GM12878 (cell line): ENCODE measurements around the gene DPPA4. TPM values are rescaled to one million over a fixed set of nuclear protein-coding genes. Genes with fewer than 3 reads are reported as not detected.

Source experiments
- ATAC-seq: fragments of 200-7000 bp; cut with Tn5 transposase; 3 replicates; pipeline ENCODE4 v1.9.1; 2020; ENCODE audit warnings: mild to moderate bottlenecking, moderate library complexity
- BruUV-seq: library from RNA; stranded (reverse); fragments of 400-500 nt; replicated peaks from 2 replicates; lab custom pipeline; 2021; lab: Mats Ljungman, UMichigan
- CTCF ChIA-PET: fragments of 300-600 bp; sonication (Branson Sonifier 250); formaldehyde crosslinking; extraction: SDS; loops from one replicate; lab custom pipeline; 2021; ENCODE audit warnings: inconsistent platforms; lab: Yijun Ruan, JAX
- POLR2A ChIA-PET: fragments of 350-600 bp; formaldehyde crosslinking; extraction: SDS; loops from one replicate; lab custom pipeline; 2021; ENCODE audit warnings: inconsistent platforms; lab: Charles Lee
- RAD21 ChIA-PET: fragments of 300-600 bp; sonication (Branson Sonifier 250); formaldehyde crosslinking; loops from one replicate; lab custom pipeline; 2023; ENCODE audit warnings: antibody characterized with exemption; ENCODE audit not compliant: unreplicated experiment; lab: Charles Lee
- SMC1A ChIA-PET: fragments of 300-600 bp; sonication (Branson Sonifier 250); formaldehyde crosslinking; loops from one replicate; lab custom pipeline; 2023; ENCODE audit not compliant: unreplicated experiment, uncharacterized antibody; lab: Charles Lee
- DNase-seq: peaks from one replicate; pipeline ENCODE4 v3.0.0-alpha.2; 2011; ENCODE audit warnings: low read depth, low spot score
- FAIRE-seq: peaks from 3 replicates; lab custom pipeline; 2011; peaks lifted over from hg19 to GRCh38; lab: Jason Lieb, UNC
- H2AFZ ChIP-seq: 2 replicates; pipeline ENCODE4 v1.6.0; 2011; ENCODE audit warnings: low read depth, low read length, control low read depth; ENCODE audit not compliant: control insufficient read depth
- H3K27ac ChIP-seq: 2 replicates; pipeline ENCODE4 v1.5.1; 2011; ENCODE audit warnings: control low read depth; ENCODE audit not compliant: control insufficient read depth, insufficient read depth
- H3K27me3 ChIP-seq, 2 experiments: replicated peaks in 1 of 2; 2 replicates each; pipeline versions ENCODE4 v1.6.0 to v1.6.1; 2011; ENCODE audit warnings: low read length in 1 of 2; ENCODE audit not compliant: control insufficient read depth in 2 of 2, insufficient read depth in 2 of 2
- H3K36me3 ChIP-seq, 2 experiments: 2 replicates each; pipeline ENCODE4 v1.5.1; 2011; ENCODE audit warnings: low read length in 1 of 2; ENCODE audit not compliant: control insufficient read depth in 2 of 2, insufficient read depth in 2 of 2
- H3K4me1 ChIP-seq: 2 replicates; pipeline ENCODE4 v1.6.1; 2011; ENCODE audit warnings: mild to moderate bottlenecking, low read length, moderate library complexity, mixed read lengths; ENCODE audit not compliant: control insufficient read depth, insufficient read depth
- H3K4me2 ChIP-seq: 2 replicates; pipeline ENCODE4 v1.6.0; 2011; ENCODE audit warnings: control low read depth; ENCODE audit not compliant: control insufficient read depth, insufficient read depth
- H3K4me3 ChIP-seq: fragments of 200-600 bp; sonication (generic); 2 replicates; pipeline ENCODE4 v1.5.1; 2016
- H3K79me2 ChIP-seq: 2 replicates; pipeline ENCODE4 v1.6.0; 2011; ENCODE audit warnings: low read length; ENCODE audit not compliant: control insufficient read depth, insufficient read depth
- H3K9ac ChIP-seq: 2 replicates; pipeline ENCODE4 v1.8.0; 2011; ENCODE audit warnings: low read length, control low read depth, mixed read lengths; ENCODE audit not compliant: control insufficient read depth, insufficient read depth
- H3K9me3 ChIP-seq: replicated peaks from 3 replicates; pipeline ENCODE4 v1.5.1; 2011; ENCODE audit warnings: mild to moderate bottlenecking, low read length; ENCODE audit not compliant: control insufficient read depth, insufficient read depth
- H4K20me1 ChIP-seq: 2 replicates; pipeline ENCODE4 v1.6.0; 2011; ENCODE audit not compliant: control insufficient read depth, insufficient read depth
- HDAC2 ChIP-seq: fragments of 200-600 bp; sonication (generic); IDR thresholded peaks from 2 replicates; pipeline ENCODE4 v1.6.1; 2017
- HDAC6 ChIP-seq: fragments of 200-600 bp; sonication (generic); IDR thresholded peaks from one replicate; pipeline ENCODE4 v1.8.0; 2017; ENCODE audit warnings: antibody characterized with exemption; ENCODE audit not compliant: unreplicated experiment
- MEF2A ChIP-seq: IDR thresholded peaks from 2 replicates; pipeline ENCODE4 v1.6.1; 2011; ENCODE audit warnings: low read depth, mild to moderate bottlenecking, low read length, moderate library complexity; ENCODE audit not compliant: insufficient read depth
- NFXL1 ChIP-seq: fragments of 450-650 bp; IDR thresholded peaks from 2 replicates; pipeline ENCODE4 v1.6.1; 2017; ENCODE audit warnings: antibody characterized with exemption, mild to moderate bottlenecking, borderline replicate concordance
- NR2C2 ChIP-seq: IDR thresholded peaks from 2 replicates; pipeline ENCODE4 v1.6.1; 2011; ENCODE audit warnings: borderline replicate concordance, low read depth; ENCODE audit not compliant: control insufficient read depth, insufficient read length
- RELA ChIP-seq: fragments of 450-650 bp; IDR thresholded peaks from 2 replicates; pipeline ENCODE4 v1.8.0; 2014; ENCODE audit warnings: borderline replicate concordance; ENCODE audit not compliant: partially characterized antibody
- SMAD1 ChIP-seq: fragments of 450-650 bp; IDR thresholded peaks from 2 replicates; pipeline ENCODE4 v1.6.1; 2018; ENCODE audit warnings: mild to moderate bottlenecking, low read depth; ENCODE audit not compliant: partially characterized antibody
- TARDBP ChIP-seq: IDR thresholded peaks from 2 replicates; pipeline ENCODE4 v1.6.1; 2016; ENCODE audit warnings: borderline replicate concordance
- WGBS: methylation state at CpG from one replicate; pipeline ENCODE4 v1.1.6; 2016; ENCODE audit warnings: low lambda C conversion rate; ENCODE audit not compliant: insufficient replicate concordance, insufficient coverage; ENCODE audit errors: missing lambda C conversion rate; 5-methylcytosine and 5-hydroxymethylcytosine counted together
- in situ Hi-C: fragments of 300-500 bp; cut with MboI; formaldehyde crosslinking; loops from 9 replicates; pipeline ENCODE4 v1.14.3; 2018; ENCODE audit warnings: mixed read lengths
- intact Hi-C: fragments of 100-400 bp; cut with micrococcal nuclease; formaldehyde crosslinking; loops from one replicate; pipeline ENCODE4 v1.14.2; 2022; ENCODE audit not compliant: unreplicated experiment
- polyA plus RNA-seq, 11 experiments: library from polyadenylated mRNA; depleted of rRNA in 4 of 11; unstranded in 6 of 11; stranded (reverse) in 5 of 11; fragments of >200 nt; fragmentation: Nextera tagmentation in 4 of 11; fragmentation: Illumina TruSeq in 1 of 11; extraction: Ambion mirVana in 4 of 11; extraction: Trizol in 1 of 11; gene quantifications; 1 replicate in 1 of 11; 2 replicates in 10 of 11; pipeline versions ENCODE4 v1.2.1 to v1.2.3, GENCODE V29; 2011 to 2016; ENCODE audit warnings: inconsistent platforms in 2 of 11, missing spikeins in 2 of 11, low read depth in 1 of 11
- total RNA-seq, 4 experiments: library from RNA; depleted of rRNA in 3 of 4; stranded (reverse); fragments of >200 nt in 3 of 4; fragmentation: Illumina TruSeq in 1 of 4; extraction: Trizol in 1 of 4; gene quantifications; 2 replicates each; pipeline versions ENCODE4 v1.2.1 to v1.2.3, GENCODE V29; 2013 to 2021

DPPA4 gene
- total and polyA plus RNA-seq, 10 of the 15 experiments (the other 5 are each of a cell fraction or from before 2014, with no cell fraction given): 0.01 to 0.90 (median 0.44) TPM; not detected in 5

- Histone ChIP-seq H3K9me3 (no peaks in the 10 kb centered on the region), H3K36me3 (no peaks in the 10 kb centered on the region), H3K4me3 (no peak overlapping the region), H4K20me1 (no peaks in the 10 kb centered on the region), H2AFZ (no peak overlapping the region), H3K4me2 (no peak overlapping the region), H3K79me2 (no peaks in the 10 kb centered on the region), H3K27me3 (no peaks in the 10 kb centered on the region), H3K9ac (no peak overlapping the region), H3K27ac (no peak overlapping the region), H3K4me1 (no peaks in the 10 kb centered on the region)
- ATAC-seq: no peak
- intact Hi-C loops: no loop called here
- in situ Hi-C loops: no loop called here
- RAD21 ChIA-PET: no interaction called here
- FAIRE-seq: no peak
- CTCF ChIA-PET: no interaction called here
- no peak for DNase-seq
- WGBS: 34% methylated on average over 3 of the region's 3 CpGs
- POLR2A ChIA-PET: interaction anchor here (0.6 kb wide), 1 partner anchor 49 kb away, joined by 3 read pairs; no protein-coding TSS in a partner anchor
- SMC1A ChIA-PET: no interaction called here
- BruUV-seq: no TSS peak
- no peak for TF ChIP-seq RELA
- TF ChIP-seq TARDBP: no peak
- TF ChIP-seq NFXL1: no peak
- no peak for TF ChIP-seq NR2C2
- no peak for TF ChIP-seq HDAC2
- TF ChIP-seq HDAC6: no peak
- no peak for TF ChIP-seq SMAD1
- no peak for TF ChIP-seq MEF2A
Measured at GRCh38 chr3:109356442-109357155, 19.3 kb upstream of the DPPA4 start.
